Stimulated activated CD8-positive, alpha-beta memory T cell treated with anti-CD3 and anti-CD28 coated beads, Interleukin-7, amount 100 ng/mL, for 48 hours (primary cell): ENCODE data around the gene IGFBP4.
"Not testable (repeated sequence)": the region's sequence is repeated elsewhere in the genome, so short reads cannot be mapped to it uniquely, and the experiment has no call there.

ENCODE experiments used
- DNase-seq, 2 donors: peaks; one replicate each; pipeline ENCODE4 v3.0.0-alpha.2; 2020; ENCODE audit warnings: low read depth in 1 of 2; ENCODE audit errors: extremely low read depth in 1 of 2

IGFBP4 gene

DNA sequence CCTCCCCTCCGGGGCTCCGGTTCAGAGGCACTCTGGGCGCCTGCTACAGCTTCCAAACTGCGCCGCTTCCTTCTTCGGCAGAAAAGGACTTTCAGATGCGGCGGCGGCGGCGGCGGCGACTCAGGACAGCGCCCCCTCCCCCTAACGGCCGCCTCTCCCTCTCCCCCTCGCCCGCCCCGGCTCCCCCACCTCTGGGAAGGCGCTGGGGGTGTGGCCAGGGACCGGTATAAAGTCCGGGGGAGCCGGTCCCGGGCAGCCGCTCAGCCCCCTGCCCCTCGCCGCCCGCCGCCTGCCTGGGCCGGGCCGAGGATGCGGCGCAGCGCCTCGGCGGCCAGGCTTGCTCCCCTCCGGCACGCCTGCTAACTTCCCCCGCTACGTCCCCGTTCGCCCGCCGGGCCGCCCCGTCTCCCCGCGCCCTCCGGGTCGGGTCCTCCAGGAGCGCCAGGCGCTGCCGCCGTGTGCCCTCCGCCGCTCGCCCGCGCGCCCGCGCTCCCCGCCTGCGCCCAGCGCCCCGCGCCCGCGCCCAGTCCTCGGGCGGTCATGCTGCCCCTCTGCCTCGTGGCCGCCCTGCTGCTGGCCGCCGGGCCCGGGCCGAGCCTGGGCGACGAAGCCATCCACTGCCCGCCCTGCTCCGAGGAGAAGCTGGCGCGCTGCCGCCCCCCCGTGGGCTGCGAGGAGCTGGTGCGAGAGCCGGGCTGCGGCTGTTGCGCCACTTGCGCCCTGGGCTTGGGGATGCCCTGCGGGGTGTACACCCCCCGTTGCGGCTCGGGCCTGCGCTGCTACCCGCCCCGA is at the start of gene IGFBP4:
TSS of gene IGFBP4 (plus strand) at position 255 of the 792 bp plus-strand sequence. CDS start at position 541, 286 bp downstream.
- peak; percentile 43 to 51 for DNase-seq

DNA sequence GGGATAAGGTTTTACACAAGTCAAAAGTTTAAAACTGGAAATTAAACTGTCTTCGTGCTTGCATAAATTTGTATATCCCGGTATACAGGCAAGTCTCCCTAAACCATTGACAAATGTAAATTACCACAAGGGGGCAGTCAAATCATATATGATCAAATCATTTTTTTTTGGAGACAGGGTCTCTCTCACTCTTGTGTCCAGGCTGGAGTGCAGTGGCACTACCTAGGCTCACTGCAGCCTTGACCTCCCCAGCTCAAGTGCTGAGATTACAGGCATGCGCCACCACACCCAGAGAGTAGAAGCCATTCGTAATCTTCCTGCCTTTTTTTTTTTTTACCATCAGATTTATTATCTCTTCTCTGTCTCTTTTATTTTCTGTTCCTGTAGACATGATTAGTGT is 44.1 kb upstream of the IGFBP4 start:
- DNase-seq, result no peak

DNA sequence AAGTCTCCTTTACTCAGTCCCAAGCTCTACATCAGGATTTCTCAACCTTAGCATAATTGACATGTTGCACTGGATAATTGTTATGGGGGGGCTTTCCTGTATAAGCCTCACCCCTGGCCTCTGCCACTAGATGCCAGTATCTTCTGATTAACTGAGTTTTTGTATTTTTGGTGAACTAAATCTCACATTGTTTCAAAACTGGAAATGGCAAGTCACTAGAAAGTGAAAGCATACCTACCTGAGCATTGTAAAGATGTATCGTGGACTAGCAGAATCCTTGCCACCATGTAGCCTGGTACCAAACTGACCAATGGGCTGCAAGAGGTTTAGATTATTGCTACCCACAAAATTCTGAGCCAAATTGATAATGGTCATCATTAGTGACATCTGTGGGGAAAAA is 40.6 kb upstream of the IGFBP4 start:
- no peak for DNase-seq

DNA sequence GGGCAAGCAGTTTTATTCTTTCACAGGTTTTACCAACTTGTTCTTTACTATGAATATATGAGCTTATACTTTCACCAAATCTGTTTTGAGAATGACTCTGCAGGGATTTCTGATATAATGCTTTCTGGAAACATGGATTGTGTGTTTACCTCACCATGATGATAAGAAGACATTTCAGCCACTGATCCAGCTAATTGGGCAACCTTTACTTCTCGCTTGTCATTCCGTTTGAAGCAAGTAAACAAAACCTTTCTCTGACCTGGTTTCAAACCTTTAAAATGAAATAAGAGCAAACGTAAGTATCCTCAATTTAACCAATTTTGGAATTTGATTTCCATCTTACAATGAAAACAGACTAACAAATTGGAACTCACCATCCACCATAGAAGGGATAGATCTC is 39.2 kb upstream of the IGFBP4 start:
- DNase-seq, result no peak

DNA sequence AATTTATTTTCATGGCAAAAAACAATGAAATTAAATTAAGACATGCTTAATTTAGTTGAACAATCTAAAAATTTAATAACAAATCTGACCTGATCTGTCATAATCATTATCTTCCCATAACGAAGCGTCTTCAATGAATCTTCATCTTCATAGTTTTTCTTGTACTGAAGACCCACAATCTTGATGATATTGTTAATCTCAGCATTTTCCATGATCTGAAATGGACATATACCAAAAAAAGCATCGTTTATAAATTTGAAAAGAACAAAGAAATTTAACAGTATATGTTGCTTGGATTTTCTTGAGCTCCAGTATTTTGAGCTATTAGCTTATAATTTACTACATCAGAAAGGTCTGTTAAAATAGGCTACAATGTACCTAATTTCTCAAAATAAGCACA is 35.8 kb upstream of the IGFBP4 start:
- DNase-seq, result no peak

DNA sequence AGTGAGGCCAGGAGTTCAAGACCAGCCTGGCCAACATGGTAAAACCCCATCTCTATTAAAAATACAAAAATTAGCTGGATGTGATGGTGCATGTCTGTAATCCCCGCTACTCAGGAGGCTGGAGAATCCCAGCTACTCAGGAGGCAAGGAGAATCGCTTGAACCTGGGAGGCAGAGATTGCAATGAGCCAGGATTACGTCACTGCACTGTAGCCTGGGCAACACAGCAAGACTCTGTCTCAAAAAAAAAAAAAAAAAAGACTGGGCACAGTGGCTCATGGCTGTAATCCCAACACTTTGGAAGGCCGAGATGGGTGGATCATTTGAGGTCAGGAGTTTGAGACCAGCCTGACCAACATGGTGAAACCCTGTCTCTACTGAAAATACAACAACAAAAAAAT is 33.7 kb upstream of the IGFBP4 start:
- not testable (repeated sequence) for DNase-seq

DNA sequence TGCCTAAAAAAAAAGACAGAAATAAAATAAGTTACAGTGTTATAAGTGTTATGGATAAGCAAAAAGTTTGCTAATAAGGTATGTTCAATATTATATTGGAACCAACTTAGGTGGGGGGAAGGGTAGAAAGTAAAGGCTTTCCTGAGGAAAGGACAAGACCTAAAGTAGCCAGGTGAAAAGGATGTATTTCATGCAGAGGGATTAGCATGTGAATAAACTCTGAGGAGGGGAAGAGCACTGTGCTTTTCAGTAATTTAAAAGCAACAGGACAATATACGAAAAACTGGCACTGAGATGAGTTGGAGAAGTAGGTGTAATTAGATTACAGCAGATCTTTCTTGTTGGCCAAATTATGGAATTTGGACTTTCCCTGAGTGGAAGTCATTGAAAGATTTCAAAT is 33.2 kb upstream of the IGFBP4 start:
- no peak for DNase-seq

DNA sequence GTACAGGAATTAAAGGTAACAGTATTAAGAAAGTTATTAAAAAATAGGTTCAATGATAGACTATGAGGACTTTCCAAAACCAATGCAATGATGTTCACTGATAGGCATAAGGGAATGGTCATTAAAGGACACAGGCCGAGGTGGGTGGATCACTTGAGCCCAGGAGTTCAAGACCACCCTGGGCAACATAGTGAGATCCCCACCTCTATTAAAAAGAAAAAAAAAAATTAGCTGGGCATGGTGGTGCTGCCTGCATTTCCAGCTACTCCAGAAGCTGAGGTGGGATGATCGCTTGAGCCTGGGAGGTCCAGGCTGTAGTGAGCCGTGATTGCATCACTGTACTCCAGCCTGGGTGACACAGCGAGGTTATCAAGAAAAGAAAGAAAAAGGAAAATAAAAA is 31.4 kb upstream of the IGFBP4 start:
- no peak for DNase-seq

DNA sequence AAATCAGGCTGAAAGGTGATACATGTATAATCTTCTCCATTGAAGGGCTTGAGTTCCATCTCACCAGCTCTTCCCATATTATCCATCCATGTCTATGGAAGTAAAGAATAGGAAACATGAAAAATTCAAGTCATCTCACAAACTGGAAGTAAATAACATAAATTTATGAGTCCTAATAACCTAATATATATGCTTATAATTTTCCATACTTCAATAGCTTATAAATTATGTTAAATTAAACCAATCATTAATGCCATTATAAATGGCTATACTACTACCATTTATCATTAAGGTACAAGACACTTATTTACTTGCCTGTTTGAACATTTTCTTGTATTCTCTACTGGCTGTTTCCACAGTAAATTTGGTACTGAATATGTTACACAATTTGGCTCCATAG is 30.4 kb upstream of the IGFBP4 start:
- no peak for DNase-seq

DNA sequence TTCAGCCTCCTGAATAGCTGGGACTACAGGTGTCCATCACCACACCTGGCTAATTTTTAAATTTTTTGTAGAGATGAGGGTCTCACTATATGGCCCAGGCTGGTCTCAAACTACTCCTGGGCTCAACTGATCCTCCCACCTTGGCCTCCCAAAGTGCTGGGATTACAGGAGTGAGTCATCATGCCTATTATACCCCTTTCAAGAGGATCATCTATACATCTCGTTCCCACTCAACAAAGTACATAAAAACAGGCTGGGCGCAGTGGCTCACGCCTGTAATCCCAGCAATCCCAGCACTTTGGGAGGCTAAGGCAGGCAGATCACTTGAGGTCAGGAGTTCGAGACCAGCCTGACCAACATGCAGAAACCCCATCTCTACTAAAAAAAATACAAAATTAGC is 28.9 kb upstream of the IGFBP4 start:
- DNase-seq, result not testable (repeated sequence)

DNA sequence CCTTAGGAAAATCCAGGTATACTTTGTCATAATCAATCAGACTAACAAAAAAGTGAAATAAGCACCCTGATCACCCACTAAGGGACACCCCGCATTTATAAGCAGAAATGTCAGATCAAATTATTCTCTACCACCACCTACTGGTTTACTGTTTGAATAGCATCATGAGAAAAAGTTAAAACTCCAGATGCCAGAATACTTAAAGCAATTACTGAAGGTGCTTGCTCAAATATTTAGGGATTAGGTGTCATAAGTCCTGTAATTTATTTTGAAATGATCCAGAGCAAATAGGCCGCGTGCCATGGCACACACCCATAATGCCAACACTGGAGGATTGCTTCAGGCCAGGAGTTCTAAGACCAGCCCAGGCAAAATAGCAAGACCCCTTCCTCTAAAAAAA is 27.9 kb upstream of the IGFBP4 start:
- DNase-seq, result no peak

DNA sequence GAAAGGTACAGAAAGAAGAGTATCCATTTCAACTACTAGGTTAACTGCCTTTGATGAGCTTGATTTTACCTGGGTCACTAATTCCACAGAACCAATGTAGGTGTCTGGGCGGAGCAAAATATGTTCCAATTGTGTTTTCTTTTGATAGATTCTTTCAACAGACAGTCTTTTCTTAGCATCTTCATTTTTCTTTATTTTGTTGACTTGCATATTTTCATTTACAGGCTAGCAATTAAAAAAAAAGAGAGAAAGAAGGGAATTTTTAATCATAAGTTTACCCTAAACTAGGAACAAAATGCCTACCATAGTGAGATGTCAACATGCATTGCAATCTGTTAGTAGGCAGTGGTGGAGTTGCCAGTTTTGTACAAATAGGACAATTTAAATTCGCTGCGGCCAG is 26.6 kb upstream of the IGFBP4 start:
- DNase-seq, result no peak

DNA sequence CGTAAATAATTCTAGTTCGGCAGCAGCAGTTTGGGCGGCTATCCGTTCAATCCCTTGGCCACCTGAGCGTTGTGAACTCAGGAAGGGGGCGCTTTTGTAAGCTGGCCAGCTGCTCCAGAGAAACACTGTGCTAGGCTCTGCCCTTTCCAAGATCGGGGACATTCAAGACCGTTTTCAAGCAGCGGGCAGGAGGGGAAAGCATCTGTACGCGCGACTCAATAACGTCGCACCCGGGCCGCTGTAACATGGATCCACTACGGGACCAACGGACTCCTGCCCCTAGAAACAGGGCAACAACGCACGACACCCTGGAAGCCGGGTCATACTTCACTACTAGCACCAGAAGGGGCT is 26.0 kb upstream of the IGFBP4 start:
- DNase-seq, result no peak

DNA sequence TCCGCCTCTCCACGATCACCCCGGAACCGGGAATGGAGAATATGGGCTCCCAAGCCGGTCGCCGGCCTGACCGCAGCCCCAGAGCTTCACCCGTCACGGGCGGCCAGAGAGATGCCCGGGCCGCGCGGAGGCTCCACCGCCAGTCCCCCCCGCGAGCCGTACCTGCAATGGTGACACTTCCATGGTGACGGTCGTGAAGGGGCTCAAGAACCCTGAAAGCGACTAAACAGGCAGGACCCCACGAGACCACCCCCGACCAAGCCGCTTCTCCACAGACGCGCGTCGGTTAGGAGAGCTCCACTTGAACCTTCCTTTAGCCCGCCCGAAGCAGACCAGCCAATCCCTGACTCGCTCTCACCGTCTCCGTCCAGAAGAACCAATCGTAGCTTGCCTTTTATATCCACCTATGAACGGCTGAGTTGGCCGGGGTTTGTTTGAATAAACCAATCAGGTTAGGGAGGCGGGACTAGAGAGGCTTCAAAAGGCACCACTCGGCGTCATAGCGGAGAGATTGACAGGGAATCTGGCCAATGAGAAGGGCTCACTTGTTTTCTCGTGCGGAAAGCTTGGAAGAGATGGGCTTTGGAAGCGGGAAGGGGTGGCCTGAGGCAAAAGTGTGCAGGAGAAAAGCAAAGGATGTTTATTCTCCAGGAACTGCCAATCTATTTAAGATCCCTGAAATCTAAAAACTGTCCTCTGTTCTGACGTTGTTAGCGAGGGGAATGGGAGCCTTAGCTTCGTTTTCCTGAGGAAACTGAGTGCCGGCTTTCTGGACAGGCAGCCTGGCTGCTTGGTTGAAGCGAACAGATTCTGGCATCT is 25.4 kb upstream of the IGFBP4 start, which contains the start of gene TOP2A:
TSS of gene TOP2A (minus strand) at position 288 of the 819 bp plus-strand sequence. CDS start at position 183, 105 bp downstream.
- peak; percentile 81 to 92 for DNase-seq

DNA sequence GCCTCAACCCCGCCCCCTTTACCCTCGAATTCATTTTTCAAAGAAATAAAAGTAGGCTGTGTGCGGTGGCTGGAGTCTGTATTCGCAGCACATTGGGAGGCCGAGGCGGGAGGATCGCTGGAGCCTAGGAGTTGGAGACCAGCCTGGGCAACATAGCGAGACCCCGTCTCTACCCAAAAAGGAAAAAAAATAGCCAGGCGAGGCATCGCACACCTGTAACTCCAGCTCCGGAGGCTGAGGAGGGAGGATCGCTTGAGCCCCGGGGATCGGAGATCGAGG is 24.9 kb upstream of the IGFBP4 start:
- DNase-seq, result no peak

DNA sequence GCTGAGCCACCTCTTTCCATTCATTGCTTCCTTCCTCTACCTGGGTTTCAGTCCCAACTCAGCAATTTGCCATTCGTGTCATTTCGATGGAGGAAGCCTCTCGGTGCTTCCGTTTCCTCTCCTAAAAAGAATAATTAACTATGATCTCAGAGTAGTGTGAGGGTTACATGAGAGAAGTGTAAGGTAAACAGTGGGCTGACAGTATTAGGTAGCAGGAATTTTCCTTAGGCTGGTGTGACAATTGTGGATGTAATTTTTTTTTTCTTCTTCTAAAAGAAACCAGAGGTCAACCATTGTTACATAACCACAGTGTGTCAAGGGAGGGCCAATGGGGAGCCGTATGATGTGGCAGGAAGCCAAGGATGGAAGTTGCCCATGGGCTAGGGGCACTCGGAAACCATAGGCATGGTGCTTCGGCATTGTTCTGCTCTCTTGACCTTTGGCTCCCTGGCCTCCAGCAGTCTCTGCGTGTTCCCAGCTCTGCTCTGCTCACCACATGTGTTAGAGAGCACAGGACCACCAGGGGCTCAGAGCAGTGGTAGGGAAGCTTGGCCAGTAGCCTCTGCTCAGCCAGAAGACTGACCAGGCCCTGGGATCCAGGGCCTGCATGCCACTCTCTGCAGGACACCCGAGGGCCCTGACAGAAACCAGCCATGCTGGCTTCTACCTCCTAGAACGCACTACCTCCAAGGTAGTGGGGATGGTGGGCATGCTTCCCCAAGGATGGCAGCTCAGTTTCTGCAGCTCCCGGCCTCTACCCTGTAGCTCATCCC is 23.5 kb upstream of the IGFBP4 start:
- DNase-seq, result no peak

DNA sequence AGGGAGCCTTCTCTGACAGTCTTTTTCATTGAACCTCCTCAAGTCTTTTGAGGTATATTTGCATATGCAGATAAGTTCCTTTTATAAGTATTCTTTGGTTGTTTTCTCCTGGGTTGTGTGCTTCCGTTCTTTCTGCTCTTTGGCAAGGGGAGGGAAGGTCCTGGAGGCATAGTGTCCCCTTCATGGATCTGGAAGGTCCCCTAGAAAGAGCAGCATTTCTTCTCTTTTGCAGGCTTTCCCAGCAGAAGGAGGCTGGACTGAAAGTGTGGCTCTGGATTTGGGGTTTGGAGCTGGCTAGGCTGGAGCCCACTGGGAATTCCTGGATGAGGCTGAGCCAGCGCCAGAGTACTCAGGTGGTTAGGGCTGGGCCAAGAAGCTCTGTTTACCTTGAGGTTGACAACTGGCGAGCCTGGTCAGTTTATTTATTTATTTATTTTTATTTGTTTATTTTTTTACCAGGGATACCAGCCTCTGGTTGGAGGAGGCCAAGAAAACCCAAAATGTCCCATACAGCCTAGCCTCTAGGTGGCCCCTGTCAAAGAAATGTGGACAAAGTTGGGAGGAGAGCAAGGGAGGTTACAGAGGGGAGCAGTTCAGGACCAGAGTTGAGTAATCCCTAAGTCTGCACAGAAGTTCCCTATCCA is 20.1 kb upstream of the IGFBP4 start:
- DNase-seq, result no peak

DNA sequence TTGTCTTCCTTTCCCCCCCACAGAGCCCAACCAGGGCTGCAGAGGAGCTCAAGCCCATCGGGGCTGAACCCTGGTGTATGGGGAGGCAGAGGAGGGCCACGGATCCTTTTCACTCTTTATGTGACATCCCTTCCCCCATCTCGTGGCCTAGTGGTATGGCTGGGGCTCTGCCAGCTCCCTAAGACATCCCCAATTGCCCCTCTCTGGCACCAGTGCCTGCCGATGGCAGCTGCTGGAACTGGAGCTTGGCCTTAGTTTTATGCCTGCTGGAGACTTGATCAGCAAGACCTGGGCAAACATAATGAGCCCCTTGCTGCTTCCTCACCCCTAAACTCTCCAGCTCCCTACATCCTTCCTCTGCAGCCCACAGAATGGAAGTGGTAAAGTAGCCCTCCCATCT is 17.5 kb upstream of the IGFBP4 start:
- no peak for DNase-seq

DNA sequence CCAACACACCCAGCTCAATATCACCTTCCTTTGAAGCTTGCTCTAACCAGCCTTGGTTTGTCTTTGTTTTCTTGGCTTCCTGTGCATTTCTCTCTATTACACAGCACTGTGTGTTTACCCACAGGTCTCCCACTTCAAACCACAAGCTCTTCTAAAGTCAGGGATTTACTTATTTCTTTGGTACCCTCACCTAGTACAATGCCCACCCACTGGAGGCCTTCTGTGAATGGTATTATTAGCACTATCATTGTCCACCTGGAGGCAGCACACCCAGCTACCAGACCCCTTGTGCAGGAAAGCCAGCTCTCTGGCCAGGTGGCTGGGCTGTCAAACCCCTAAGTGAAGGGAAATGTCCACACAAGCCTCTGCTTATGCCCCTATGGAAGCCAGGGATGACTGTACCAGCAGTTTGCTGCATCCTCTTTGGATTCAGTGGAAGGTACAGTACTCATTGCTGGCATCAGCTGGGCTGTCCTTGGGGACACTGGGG is 16.2 kb upstream of the IGFBP4 start:
- no peak for DNase-seq

DNA sequence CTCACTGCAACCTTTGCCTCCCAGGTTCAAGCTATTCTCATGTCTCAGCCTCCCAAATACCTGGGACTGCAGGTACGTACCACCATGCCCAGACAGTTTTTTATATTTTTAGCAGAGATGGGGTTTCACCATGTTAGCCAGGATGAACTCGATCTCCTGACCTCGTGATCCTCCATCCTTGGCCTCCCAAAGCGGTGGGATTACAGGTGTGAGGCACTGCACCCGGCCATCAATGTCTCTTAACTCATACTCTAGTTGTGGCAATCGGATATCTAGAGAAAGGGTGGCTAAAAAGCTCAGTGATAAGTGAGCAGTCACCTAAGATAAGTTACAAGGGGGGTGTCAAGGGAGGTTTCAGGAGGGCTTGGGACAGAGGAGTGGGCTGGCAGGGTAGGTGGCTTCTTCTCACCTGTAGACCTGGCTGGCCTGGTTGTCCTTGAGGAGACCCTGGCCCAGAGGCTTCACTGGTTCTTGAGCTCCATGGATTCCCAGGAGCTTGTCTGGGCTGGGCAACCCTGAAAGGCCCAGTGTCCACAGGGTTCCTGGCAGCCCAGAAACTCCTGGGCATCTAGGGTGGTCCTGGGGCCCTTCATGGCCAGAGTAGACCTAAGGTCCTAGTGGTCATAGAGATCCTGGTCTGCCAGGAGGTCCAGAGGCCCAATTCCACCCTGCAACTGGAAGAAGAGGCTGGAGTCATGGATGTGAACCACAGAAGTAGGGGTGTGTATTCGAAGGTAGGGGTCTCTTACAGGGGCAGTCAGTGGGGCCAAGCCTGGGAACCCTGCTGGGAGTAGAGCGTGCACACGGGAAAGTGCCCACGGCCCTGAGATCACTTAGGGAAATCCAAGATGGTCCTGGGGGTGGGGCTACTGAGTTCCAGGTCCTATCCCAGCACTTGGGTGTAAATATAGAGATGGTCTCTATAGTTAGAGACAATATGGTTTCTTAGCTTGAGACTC is 12.7 kb upstream of the IGFBP4 start:
- no peak for DNase-seq
